Activated T-helper 1 cell treated with Interleukin-2 at 50 U/mL for 16 hours (primary cell): ENCODE data around the gene PDX1.
"Not testable (repeated sequence)": the region's sequence is repeated elsewhere in the genome, so short reads cannot be mapped to it uniquely, and the experiment has no call there.

ENCODE experiments used
- DNase-seq: peaks from one replicate; pipeline ENCODE4 v3.0.0-alpha.2; 2020; ENCODE audit warnings: low read depth

PDX1 gene

DNA sequence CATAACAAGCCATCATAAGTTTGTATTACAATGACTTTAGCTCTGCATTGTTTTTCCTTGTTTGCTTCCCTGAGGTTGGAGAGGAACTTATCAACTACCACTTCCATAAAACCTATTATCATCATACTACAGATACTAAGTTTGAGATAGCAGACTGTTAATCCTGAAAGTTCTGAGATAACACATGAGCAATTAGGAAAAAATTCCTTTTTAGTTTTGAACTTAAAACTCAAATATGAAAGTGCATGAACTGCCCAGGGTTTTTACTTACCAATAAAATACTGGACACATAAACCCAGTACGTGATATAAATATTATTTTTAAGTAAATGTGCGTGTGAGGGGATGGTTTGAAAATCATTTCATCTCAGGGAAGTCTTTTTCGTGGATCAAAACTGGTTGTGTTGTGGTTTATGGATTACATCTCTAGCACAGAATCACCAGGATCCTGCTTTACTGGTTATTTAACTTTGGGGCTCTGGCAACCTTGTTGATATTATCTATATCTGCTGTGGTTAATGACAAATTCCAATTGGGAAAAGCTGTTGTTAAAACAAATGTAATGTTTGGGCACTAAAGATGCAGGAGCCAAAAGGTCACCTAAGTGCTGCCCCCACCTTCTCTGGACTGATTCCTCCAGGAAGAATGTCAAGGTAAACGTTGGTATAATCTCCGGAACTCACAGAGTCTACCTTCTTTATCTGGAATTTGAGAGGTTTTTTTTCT, 36.9 kb downstream of the PDX1 start:
- DNase-seq, result no peak

DNA sequence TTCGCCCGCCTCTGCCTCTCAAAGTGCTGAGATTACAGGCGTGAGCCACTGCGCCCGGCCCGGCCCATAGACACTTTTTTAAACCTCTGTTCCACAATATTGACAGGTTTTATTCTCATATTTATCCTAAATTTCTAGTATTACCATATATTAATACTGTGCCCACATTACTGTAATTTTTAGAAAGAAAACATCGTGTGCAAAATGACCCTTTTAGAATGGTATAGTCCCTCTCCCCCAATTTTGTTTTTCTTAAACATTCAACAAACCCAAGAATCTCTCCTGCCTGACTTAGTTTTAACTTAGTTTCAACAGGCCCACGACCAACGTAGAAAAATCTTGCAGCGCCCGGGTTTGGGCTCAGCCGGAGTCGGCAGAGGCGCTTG, 40.2 kb downstream of the PDX1 start:
- DNase-seq, result no peak

DNA sequence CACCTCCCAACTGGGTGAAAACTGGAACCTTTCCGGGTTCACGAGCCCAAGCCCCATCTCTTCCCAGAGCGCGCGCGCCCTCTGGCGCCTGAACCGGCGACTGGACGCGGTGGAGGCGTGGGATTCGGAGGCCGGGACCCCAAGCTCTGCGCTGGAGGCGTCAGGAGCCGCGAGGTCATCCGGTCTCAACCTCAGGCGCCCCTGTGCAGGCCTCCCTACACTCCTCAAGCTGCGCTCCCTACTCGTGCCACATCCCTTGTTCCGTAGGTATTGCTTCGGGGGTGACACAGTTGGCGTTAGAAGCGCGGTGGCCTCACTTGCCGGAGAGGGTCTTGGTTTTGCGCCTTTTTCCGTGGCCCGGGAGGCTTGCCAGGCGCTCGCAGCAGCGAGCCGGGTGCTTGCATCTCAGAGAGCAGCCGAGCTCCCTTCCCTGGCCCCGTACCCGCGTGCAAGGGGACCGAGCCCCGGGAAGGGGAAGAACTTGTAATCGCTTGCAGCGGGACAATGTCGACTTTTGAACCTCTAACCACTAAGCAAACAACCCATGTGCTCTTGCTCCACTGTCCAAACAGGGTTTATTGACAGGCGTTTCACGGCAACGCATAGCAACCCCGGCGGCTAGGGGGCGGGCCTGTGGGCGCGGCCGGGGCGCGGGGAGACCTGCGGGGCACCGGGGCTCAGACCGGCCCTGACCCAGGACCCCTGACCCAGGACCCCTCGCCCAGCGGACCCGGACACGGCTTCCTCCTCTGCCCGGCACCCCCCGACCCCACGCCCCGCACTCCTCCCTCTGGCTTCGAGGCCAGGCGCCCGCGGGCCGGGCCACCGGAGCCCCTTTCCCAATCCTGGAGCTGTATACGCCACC, 40.8 kb downstream of the PDX1 start:
- no peak for DNase-seq

- no peak for DNase-seq
These were observed 41.7 kb downstream of the PDX1 start for GRCh38 chr13:27961227-27962085.

GRCh38 chr13:27962128-27962841, 42.5 kb downstream of the PDX1 start:
- DNase-seq, result no peak

DNA sequence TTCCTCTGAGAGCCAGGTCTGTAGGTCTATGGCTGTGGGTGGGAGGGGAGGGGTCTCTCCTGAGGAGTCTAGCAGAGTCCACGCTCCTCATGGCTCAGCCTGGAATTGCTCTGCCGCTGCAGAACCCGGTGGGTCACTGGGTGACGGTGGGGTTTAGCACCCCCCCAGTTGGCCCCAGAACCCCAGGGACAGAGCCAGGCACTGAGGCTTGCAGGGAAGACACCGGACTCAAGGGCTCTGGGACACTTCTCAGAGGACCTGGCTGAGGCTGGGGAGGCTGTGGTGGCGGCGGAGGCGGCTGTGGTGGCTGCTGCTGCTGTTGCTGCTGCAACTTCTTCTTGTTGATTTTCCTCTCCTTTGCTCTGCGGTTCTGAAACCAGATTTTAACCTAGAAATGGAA, 43.2 kb downstream of the PDX1 start:
- no peak for DNase-seq

GRCh38 chr13:27963491-27963890, 43.7 kb downstream of the PDX1 start:
- DNase-seq, result no peak

DNA sequence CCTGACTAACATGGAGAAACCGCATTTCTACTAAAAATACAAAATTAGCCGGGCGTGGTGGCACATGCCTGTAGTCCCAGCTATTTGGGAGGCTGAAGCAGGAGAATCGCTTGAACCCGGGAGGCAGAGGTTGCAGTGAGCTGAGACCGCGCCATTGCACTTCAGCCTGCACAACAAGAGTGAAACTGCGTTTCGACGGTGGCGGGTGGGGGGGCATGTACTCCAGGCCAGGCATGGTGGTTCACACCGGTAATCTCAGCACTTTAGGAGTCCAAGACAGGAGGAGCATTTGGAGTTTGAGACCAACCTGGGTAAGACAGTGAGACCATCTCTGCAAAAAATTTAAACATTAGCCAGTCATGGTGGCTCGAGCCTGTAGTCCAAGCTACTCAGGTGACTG, 44.4 kb downstream of the PDX1 start:
- DNase-seq, result not testable (repeated sequence)

DNA sequence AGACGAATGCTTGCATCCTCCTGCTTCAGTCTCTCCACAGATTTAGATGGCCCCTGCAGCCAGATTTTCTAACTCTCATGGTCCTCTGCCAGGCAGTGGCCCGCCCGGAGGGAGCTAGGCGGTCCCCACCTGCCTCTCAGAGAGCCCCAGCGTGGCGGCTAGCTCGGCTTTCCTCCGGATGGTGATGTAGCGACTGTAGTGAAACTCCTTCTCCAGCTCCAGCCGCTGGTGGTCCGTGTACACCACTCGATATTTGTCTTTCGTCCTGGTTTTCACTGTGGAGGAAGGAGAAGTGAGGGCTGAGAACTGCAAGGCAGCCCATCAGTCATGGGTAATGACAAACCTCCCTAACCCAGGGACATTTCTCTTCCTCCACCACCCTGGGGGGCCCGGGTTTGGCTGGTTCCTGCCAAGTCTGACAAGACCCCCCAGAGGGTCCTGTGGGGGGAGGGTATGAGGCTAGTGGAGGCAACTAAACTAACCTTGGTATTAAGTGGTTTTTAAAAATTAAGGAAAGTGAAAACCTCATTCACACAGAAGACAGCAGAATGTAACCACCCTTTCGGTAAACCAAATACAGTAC, 45.0 kb downstream of the PDX1 start:
- DNase-seq, result no peak

DNA sequence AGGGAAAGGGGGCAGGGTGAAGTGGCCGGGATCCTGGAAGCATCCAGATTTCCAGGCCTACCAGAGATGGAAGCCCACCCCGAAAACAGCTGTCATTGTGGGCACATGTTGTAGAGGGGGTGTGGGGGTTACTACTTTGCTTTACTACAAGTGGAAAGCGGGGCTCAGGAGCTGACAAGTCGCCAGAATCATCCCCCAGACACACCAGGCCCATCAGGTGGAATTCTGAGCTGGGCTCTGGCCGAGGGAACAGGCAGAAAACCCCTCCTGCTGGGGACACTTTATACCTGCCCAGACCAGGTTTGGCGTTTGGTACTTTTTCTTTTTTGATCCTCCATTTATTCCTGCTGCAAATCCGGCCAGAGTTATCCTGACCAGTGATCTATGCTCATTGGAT, 45.5 kb downstream of the PDX1 start:
- DNase-seq, result no peak

GRCh38 chr13:27965740-27966640, 46.2 kb downstream of the PDX1 start:
- no peak for DNase-seq

- DNase-seq, result no peak
These were observed 46.9 kb downstream of the PDX1 start for GRCh38 chr13:27966641-27967202.

DNA sequence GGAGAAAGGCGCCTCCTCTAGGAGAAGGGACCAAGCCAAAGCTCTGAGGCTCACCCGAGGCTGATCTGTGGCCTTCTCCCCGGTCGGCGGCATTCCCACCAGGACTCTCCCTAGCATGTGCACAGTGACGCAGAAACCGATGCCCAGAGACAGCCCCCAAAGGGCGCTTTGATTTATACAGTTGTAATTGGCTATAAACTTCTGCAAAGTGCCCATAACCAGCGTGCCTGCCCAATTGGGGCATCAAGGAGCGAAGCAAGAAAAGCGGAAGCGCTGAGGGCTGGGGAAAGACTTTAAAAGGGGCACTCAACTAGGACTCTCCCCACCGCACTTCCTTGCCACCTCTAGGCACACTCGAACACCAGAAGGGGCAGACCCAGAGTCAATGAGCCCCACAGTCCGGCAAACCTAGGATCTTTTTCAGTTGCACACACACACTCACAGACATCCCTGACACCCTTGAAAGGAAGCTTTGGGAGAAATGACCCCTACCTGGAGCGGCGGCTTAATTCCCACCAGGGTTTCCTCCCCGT, 47.5 kb downstream of the PDX1 start:
- no peak for DNase-seq

GRCh38 chr13:27967736-27968315, 48.0 kb downstream of the PDX1 start:
- no peak for DNase-seq

DNA sequence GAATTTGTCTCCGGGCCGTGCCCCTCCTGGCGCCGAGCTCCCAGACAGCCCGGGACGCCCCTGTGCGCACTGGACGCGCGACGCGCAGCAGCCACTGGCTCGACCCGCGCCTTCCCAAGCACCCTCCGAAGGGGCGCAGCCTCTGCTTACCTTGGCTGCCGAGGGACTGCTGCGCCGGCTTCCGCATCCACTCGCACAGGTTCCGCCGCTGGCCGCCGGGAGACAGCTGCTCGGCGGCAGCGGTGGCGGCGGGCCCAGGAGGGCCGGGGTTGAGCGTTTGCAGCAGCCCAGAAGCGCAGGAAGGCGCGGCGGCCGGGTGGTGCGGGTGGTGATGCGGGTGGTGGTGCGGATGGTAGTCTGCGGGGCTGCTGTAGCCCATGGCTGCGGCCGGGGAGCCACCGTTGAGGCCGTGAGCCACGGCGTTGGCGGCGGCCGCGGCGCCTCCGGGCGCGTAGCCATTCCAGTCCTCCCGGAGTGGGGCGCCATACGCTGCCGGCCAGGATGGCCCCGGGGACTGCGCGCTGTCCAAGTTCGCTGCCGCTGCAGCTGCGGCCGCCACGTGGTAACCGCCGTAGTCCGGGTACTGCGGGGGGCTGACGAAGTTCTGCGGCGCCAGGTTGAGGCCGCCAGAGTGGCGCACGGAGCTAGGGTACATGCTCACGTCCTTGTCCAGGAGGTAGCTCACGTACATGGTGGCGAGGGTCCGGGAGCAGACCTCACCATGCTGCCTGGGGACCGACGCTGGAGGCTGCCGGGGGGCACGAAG, 48.7 kb downstream of the PDX1 start:
- no peak for DNase-seq

- no peak for DNase-seq
These were observed 49.5 kb downstream of the PDX1 start, which contains the start of gene CDX2 for GRCh38 chr13:27969082-27969865. Gene CDX2 (minus strand): TSS chr13:27969315. CDS start chr13:27969006, 309 bp downstream.

DNA sequence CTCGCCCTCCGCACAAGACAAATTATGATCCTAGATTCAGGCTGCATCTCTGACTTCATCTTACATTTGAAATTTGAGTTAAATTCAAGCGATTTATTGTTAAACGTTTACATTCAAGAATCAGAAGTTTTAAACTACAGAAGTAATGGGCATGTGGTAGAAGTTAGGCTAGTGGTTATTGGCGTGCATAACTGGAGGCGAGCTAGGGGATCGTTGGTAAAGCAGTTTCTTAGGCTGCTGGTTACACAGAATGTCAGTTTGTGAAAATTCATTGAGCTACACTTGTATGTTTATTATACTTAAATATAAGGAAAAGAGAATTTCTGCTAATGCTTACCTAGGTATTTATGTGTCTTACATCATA, 50.0 kb downstream of the PDX1 start:
- DNase-seq, result no peak
